HG03196 (cell line): ENCODE data around the gene OTOP3.
"Not testable (repeated sequence)": the region's sequence is repeated elsewhere in the genome, so short reads cannot be mapped to it uniquely, and the experiment has no call there.

Experiments
- ATAC-seq: cut with Tn5 transposase; IDR thresholded peaks from one replicate; pipeline ENCODE4 v1.9.1; 2021; ENCODE audit not compliant: unreplicated experiment

Gene OTOP3

DNA sequence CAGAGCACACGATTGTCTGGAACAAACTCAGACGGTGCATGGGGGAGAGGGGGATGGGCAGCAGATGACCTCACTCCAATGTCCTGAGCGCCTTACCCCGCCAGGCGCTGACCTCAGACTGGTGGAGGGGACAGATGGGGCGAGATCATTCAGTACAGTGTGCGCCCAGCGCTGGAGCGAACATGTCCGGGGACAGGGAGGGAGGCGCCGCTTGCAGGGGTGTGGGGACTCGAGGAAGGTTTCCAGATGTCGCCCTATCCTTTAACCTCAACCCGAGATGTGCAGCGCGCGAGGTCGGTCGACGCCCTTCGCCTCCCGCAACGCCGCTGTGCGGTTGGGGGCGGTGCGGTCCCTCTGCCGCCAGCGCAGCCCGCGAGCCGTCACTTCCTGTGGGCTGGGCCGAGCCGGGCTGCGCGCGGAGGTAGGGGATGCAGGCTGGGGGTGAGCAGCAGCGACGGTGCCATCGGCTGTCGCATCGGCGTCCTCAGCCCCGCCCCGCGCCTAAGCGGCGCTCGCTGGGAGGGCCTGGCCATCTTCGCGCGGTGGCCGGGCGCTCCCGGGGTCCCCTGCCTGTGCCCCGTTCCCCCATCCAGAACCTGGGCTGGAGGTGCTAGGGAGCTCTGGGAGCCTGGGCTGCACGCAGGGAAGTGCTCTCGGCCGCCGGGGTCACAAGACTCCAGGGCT lies 46.4 kb downstream of the OTOP3 start:
- no peak for ATAC-seq

DNA sequence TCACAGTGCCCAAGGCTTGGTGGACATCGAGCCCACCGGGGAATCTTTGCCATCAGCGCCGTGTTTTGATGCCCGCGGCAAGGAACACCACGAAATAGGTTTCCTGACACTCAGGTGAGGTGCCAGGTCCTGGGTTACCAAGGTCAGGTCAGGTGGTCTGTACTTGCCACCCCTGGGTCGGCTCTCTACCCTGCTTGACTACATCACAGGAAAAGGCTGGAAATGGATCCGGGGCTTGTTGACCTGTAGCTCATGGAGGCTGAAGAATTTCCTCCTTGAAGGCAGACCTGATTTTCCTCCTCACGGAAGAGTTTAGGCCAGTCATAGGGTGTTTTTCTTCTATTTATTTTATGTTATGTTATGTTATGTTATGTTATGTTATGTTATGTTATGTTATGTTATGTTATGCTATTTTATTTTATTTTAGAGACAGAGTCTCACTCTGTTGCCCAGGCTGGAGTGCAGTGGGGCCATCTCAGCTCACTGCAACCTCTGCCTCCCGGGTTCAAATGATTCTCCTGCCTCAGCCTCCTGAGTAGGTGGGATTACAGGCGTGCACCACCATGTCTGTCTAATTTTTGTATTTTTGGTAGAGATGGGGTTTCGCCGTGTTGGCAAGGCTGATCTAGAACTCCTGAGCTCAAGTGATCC lies 47.1 kb downstream of the OTOP3 start:
- ATAC-seq, result not testable (repeated sequence)

DNA sequence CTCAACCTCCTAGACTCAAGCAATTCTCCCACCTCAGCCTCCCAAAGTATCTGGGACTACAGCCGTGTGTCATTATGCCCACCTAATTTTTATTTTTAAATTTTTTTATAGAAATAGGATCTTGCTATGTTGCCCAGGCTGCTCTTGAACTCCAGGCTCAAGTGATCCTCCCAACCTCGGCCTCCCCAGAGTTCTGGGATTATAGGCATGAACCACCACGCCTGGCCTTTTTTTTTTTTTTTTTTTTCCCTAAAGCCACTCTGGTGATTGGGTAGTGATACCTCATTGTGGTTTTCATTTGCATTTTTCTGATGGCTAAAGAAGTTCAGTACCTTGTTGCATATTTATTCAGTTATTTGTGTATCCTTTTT lies 50.5 kb downstream of the OTOP3 start:
- ATAC-seq, result no peak

DNA sequence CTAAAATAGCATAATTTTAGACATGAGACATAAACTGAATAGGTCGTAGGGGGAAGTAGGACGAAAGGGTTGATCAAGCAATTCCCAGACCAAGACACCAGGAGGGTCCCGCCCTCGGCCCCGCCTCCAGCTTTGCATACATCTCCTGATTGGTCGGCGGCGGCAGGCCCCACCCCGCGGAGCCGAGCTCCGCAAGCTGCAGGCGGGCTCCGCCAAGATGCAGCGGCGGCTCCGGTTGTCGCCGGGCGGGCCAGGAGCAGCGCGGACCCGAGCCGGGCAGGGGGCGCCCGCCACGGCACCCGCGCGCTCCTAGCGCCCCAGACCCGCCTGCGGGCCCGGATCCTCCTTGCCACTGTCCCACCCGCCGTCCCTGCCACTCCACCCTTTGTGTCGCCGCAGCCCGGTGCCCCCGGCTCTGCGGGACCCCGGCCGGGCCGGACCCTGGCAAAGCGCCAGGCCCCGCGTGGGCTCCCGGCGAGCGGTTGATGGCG lies 51.8 kb downstream of the OTOP3 start, which contains the start of gene CDR2L:
TSS of gene CDR2L (plus strand) at position 215 of the 491 bp plus-strand sequence. CDS start 412 bp downstream, outside the sequence.
- peak; percentile 89 for ATAC-seq

DNA sequence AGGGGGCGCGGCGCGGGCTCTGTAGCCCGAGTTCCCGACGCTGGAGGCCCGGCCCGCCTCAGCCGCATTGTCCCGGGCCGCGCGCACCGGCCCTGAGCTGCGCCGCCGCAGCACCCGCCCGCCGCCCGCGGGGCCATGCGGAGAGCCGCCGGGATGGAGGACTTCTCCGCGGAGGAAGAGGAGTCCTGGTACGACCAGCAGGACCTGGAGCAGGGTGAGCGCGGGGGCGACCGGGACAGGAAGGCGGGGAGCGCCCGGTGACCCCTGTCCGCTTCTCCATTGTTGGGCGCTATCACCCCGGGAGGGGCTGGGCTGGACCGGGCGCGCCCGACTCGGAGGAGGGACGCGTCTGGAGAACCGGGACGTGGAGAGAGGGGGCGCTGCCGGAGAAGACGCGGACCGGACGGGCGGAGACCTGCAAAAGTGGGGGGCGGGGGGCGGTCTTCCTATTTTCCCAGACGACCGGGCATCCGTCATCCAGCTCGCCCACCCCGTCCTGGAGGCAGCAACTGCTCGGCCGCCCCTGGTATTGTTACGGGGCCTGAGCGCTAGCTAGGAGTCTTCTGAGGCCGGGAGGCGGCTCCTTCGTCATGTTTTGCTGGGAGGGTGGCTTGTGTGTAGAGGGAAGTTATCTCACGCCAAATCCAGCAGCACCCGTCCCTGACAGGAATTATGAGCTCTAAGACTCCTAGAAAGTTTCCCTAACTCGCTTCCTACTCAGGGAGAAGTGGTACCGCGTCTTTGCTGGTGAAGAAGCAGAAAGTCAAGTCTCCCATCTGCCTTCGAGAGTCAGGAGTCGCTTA lies 52.4 kb downstream of the OTOP3 start:
- peak; percentile 16 for ATAC-seq

DNA sequence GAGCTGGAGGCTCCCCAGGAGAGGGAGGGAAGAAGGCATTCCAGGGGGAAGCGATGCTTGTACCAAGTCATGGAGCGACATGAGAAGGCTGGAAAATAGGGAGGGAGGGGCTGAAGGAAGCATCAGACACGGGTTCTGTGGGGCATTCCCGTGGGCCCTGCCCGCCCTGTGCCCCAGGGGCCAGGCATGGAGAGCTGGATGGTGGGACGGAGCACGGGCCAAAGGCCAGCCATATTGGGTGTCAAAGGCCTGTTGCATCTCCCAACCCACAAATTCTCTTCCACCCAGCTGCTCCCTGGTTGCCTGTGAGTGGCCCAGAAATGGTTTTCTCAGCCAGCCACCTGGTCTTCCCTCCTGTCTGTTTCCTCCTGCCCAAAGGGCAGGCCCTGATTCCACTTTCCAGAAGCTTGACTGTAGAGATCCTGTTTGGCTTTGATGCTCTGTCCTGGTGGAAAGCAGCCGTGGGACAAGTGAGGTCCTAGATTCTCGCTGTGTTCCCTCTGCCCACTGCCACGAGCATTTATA lies 54.9 kb downstream of the OTOP3 start:
- ATAC-seq, result no peak

DNA sequence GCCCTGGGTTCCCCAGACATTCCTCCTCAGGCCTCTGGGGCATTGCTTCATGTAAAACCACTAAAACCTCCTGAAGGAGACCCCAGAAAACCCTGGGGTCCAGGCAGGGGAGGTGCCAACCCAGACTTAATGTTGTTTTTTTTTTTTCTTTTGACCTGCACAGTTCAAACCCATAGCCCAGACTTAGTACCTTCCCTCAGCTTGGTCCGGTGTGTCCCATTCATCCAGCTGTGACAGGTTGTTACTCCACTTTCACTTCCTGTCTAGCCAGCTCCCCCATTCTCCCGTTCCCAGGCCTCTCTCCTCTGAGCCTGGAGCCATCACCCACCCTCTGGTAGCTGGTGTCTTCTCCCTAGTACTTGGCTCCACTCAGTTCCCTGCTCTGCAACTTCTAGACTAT lies 56.5 kb downstream of the OTOP3 start:
- ATAC-seq, result no peak

DNA sequence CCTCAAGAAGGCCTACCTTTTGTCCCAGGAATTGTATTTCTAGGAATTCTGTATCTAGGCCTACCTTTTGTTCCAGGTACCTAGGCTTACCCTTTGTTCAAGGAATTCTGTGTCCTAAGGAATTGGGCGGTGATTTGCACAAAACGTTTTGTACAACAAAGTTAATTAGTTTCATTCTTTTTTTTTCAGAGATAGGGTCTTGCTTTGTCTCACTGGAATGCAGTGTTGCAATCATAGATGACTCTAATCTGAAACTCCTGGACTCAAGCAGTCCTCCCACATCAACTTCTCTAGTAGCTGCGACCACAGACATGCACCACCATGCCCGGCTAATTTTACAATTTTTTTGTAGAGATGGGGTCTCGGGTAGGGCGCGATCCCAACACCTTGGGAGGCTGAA lies 58.7 kb downstream of the OTOP3 start:
- no peak for ATAC-seq

DNA sequence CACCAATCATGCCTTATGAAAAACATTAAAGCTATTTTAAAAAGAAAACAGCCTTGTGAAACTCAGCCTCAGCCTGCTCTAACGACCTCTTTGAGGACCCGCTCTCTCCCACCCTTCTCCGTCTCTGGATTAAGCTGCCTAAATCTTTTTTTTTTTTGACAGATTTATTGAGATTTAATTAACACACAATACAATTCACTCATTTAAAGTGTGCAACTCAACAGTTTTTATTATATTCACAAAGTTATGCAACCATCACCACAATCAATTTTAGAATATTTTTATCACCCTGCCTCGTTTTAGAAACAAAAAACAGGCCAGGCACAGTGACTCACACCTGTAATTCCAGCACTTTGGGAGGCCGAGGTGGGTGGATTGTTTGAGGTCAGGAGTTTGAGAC lies 60.1 kb downstream of the OTOP3 start:
- ATAC-seq, result no peak

DNA sequence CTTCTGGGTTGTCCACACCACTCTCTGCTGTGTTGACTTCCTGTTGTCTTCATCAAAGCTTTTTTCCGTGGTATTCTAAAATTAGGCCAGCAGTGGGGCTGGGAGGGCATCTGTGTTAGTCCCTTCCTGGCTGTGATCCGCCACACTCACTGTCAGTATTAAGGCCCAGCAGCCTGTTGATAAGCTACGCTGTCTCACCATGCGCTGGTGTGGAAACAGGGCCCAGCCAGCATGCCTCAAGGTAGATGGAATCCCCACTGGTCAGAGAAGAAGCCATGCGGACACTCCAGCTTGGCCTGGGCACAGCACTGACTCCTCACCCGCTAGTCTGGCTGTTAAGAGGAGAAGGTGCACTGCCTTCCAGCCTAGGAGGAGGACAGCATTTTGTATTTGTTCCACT lies 63.1 kb downstream of the OTOP3 start:
- ATAC-seq, result no peak

DNA sequence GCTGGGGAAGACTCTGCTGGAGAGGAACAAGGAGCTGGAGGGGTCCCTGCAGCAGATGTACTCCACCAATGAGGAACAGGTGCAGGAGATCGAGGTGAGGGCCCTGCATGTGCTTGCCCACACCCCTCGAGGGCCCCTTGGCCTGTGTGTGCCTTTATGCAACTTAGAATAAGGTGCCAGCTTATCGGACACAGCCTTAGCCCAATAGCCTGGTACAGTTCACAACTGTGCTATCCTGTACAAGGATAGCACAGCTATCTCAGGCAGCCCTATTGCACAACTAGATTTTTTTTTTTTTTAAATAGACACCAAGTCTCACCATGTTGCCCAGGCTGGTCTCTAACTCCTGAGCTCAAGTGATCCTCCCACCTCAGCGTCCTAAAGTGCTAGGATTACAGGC lies 63.8 kb downstream of the OTOP3 start:
- ATAC-seq, result no peak
